HepG2 (cell line): ENCODE measurements around the gene DTNB. TPM values are rescaled to one million over a fixed set of nuclear protein-coding genes. Genes with fewer than 3 reads are reported as not detected.

Source experiments
- ATAC-seq: fragments of 200-7000 bp; cut with Tn5 transposase; 3 replicates; pipeline ENCODE4 v1.9.1; 2020; ENCODE audit warnings: mild to moderate bottlenecking, moderate library complexity
- BruUV-seq: library from RNA; stranded (reverse); fragments of 400-500 nt; replicated peaks from 2 replicates; lab custom pipeline; 2021; lab: Mats Ljungman, UMichigan
- CTCF ChIA-PET: fragments of 300-600 bp; formaldehyde crosslinking; extraction: SDS; loops from one replicate; lab custom pipeline; 2021; ENCODE audit warnings: low total read pairs, inconsistent platforms, low intra/inter-chr PET ratio; lab: Yijun Ruan, JAX
- POLR2A ChIA-PET: fragments of 350-600 bp; sonication (Branson Sonifier 250); formaldehyde crosslinking; loops from one replicate; lab custom pipeline; 2020; ENCODE audit warnings: antibody characterized with exemption, inconsistent platforms; lab: Yijun Ruan, JAX
- DNase-seq: peaks from one replicate; pipeline ENCODE4 v3.0.0-alpha.2; 2015; ENCODE audit warnings: low spot score
- FAIRE-seq: peaks from 3 replicates; lab custom pipeline; 2011; peaks lifted over from hg19 to GRCh38; lab: Jason Lieb, UNC
- H2AFZ ChIP-seq: one replicate; pipeline ENCODE4 v1.6.1; 2011; ENCODE audit warnings: low read length, inconsistent platforms
- H3K27ac ChIP-seq: fragments of 300-600 bp; 3 replicates; pipeline ENCODE4 v1.8.0; 2011; ENCODE audit warnings: mixed run types, mild to moderate bottlenecking, mixed read lengths, low read length, inconsistent platforms; ENCODE audit not compliant: insufficient read depth; ENCODE audit errors: extremely low read length
- H3K27me3 ChIP-seq, 2 experiments: fragments of 200-600 bp in 1 of 2; 2 replicates in 1 of 2; 3 replicates in 1 of 2; pipeline versions ENCODE4 v1.6.0 to v1.8.0; 2011; ENCODE audit warnings: low read length in 2 of 2, mild to moderate bottlenecking in 2 of 2, moderate library complexity in 2 of 2, inconsistent platforms in 1 of 2; ENCODE audit not compliant: insufficient read depth in 2 of 2, control insufficient read depth in 1 of 2
- H3K36me3 ChIP-seq, 2 experiments: fragments of 200-600 bp in 1 of 2; replicated peaks in 1 of 2; 2 replicates in 1 of 2; 3 replicates in 1 of 2; pipeline versions ENCODE4 v1.5.1 to v1.8.0; 2011; ENCODE audit warnings: low read length in 2 of 2, inconsistent platforms in 1 of 2; ENCODE audit not compliant: insufficient read depth in 2 of 2, control insufficient read depth in 1 of 2
- H3K4me1 ChIP-seq: 2 replicates; pipeline ENCODE4 v1.5.1; 2012; ENCODE audit warnings: low read length, inconsistent platforms; ENCODE audit not compliant: insufficient read depth
- H3K4me2 ChIP-seq: 2 replicates; pipeline ENCODE4 v1.6.0; 2011; ENCODE audit warnings: low read depth, low read length, inconsistent platforms
- H3K4me3 ChIP-seq, 3 experiments: fragments of 200-600 bp in 1 of 3; sonication (generic), shearing (Covaris generic) in 1 of 3; replicated peaks in 1 of 3; 2 replicates each; pipeline ENCODE4 v1.5.1; 2011 to 2016; ENCODE audit warnings: low read length in 3 of 3, inconsistent platforms in 2 of 3, low read depth in 2 of 3, mild to moderate bottlenecking in 2 of 3, control low read depth in 1 of 3, mixed read lengths in 1 of 3; ENCODE audit not compliant: insufficient read depth in 1 of 3
- H3K79me2 ChIP-seq: one replicate; pipeline ENCODE4 v1.6.1; 2011; ENCODE audit warnings: low read length, inconsistent platforms; ENCODE audit not compliant: insufficient read depth
- H3K9ac ChIP-seq: 2 replicates; pipeline ENCODE4 v1.6.0; 2011; ENCODE audit warnings: mild to moderate bottlenecking, low read depth, low read length, inconsistent platforms; ENCODE audit not compliant: insufficient read depth
- H3K9me3 ChIP-seq: 2 replicates; pipeline ENCODE4 v1.5.1; 2012; ENCODE audit warnings: mild to moderate bottlenecking, low read length
- H4K20me1 ChIP-seq: 2 replicates; pipeline ENCODE4 v1.6.0; 2011; ENCODE audit warnings: inconsistent platforms, mild to moderate bottlenecking, low read length, moderate library complexity; ENCODE audit not compliant: insufficient read depth
- ARHGAP35 ChIP-seq: sonication (generic); formaldehyde crosslinking; IDR thresholded peaks from 2 replicates; pipeline ENCODE4 v1.9.0; 2022; ENCODE audit warnings: mild to moderate bottlenecking, inconsistent platforms, moderate library complexity, missing genetic modification reagents, borderline replicate concordance
- ARID2 ChIP-seq: sonication (generic); formaldehyde crosslinking; IDR thresholded peaks from 2 replicates; pipeline ENCODE4 v1.8.1; 2022; ENCODE audit warnings: mild to moderate bottlenecking, missing genetic modification reagents, borderline replicate concordance
- ATF7 ChIP-seq, 2 experiments: fragments of 450-650 bp in 1 of 2; sonication (generic) in 1 of 2; formaldehyde crosslinking in 1 of 2; IDR thresholded peaks; 2 replicates each; pipeline versions ENCODE4 v1.4.0 to v1.6.1; 2016 to 2020; ENCODE audit warnings: antibody characterized with exemption in 1 of 2, mild to moderate bottlenecking in 1 of 2, missing genetic modification reagents in 1 of 2
- CBX1 ChIP-seq: IDR thresholded peaks from one replicate; pipeline ENCODE4 v1.6.1; 2016; ENCODE audit warnings: antibody characterized with exemption, low read depth
- FOXA1 ChIP-seq, 2 experiments: fragments of 450-650 bp in 1 of 2; sonication (generic) in 1 of 2; formaldehyde crosslinking in 1 of 2; IDR thresholded peaks; 2 replicates each; pipeline versions ENCODE4 v1.4.0 to v1.6.1; 2016 to 2020; ENCODE audit warnings: missing genetic modification reagents in 1 of 2
- KAT7 ChIP-seq: IDR thresholded peaks from 2 replicates; pipeline ENCODE4 v1.6.1; 2018; ENCODE audit warnings: borderline replicate concordance, missing compliant biosample characterization
- MXI1 ChIP-seq: IDR thresholded peaks from 3 replicates; pipeline ENCODE4 v1.6.1; 2012; ENCODE audit warnings: low read depth, low read length, inconsistent platforms, borderline replicate concordance
- MYNN ChIP-seq: sonication (generic); formaldehyde crosslinking; IDR thresholded peaks from 2 replicates; pipeline ENCODE4 v1.4.0; 2020; ENCODE audit warnings: mild to moderate bottlenecking, low read depth, missing genetic modification reagents
- ONECUT2 ChIP-seq: sonication (generic); formaldehyde crosslinking; IDR thresholded peaks from 2 replicates; pipeline ENCODE4 v1.4.0; 2020; ENCODE audit warnings: missing genetic modification reagents
- POLR2A ChIP-seq, 2 experiments: IDR thresholded peaks; 2 replicates each; pipeline ENCODE4 v1.6.1; 2011; ENCODE audit warnings: low read depth in 2 of 2, low read length in 2 of 2, mild to moderate bottlenecking in 1 of 2, moderate library complexity in 1 of 2; ENCODE audit not compliant: insufficient read depth in 1 of 2
- SP4 ChIP-seq: sonication (generic); formaldehyde crosslinking; IDR thresholded peaks from 2 replicates; pipeline ENCODE4 v1.8.1; 2023; ENCODE audit warnings: mild to moderate bottlenecking, missing genetic modification reagents
- ZBTB38 ChIP-seq: sonication (generic); formaldehyde crosslinking; IDR thresholded peaks from 2 replicates; pipeline ENCODE4 v1.5.1; 2020; ENCODE audit warnings: mild to moderate bottlenecking, missing genetic modification reagents
- ZBTB8A ChIP-seq: sonication (generic); formaldehyde crosslinking; IDR thresholded peaks from 2 replicates; pipeline ENCODE4 v1.4.0; 2020; ENCODE audit warnings: mild to moderate bottlenecking, low read depth, missing genetic modification reagents, borderline replicate concordance
- ZNF10 ChIP-seq: sonication (generic); formaldehyde crosslinking; IDR thresholded peaks from 2 replicates; pipeline ENCODE4 v1.4.0; 2020; ENCODE audit warnings: mild to moderate bottlenecking, low read depth, missing genetic modification reagents, borderline replicate concordance
- ZNF251 ChIP-seq: sonication (generic); formaldehyde crosslinking; IDR thresholded peaks from 2 replicates; pipeline ENCODE4 v1.9.0; 2021; ENCODE audit warnings: mild to moderate bottlenecking, missing genetic modification reagents
- ZNF337 ChIP-seq: sonication (generic); formaldehyde crosslinking; IDR thresholded peaks from 2 replicates; pipeline ENCODE4 v1.5.1; 2020; ENCODE audit warnings: missing genetic modification reagents, low read depth, mild to moderate bottlenecking, borderline replicate concordance
- WGBS: methylation state at CpG from one replicate; pipeline ENCODE4 v1.1.6; 2017; ENCODE audit warnings: low lambda C conversion rate; 5-methylcytosine and 5-hydroxymethylcytosine counted together
- in situ Hi-C: cut with HindIII; loops from 2 replicates; pipeline ENCODE4 v1.10.0; 2017; ENCODE audit warnings: low pct_unique_long_range_greater_than_20kb; ENCODE audit not compliant: extremely low pct_ligation_motif_present
- intact Hi-C: fragments of 100-400 bp; cut with micrococcal nuclease; formaldehyde crosslinking; loops from one replicate; pipeline ENCODE4 v1.10.0; 2022; ENCODE audit not compliant: unreplicated experiment
- polyA plus RNA-seq, 8 experiments: library from polyadenylated mRNA; depleted of rRNA in 3 of 8; stranded (reverse) in 7 of 8; unstranded in 1 of 8; fragments of >200 nt; fragmentation: Illumina TruSeq in 4 of 8; extraction: Trizol in 4 of 8; gene quantifications; 2 replicates each; pipeline versions ENCODE4 v1.2.1 to v1.2.3, GENCODE V29; 2011 to 2016; ENCODE audit warnings: low read depth in 4 of 8, missing spikeins in 1 of 8, mixed read lengths in 1 of 8; ENCODE audit not compliant: insufficient read depth in 1 of 8
- total RNA-seq, 5 experiments: library from RNA; depleted of rRNA; stranded (reverse); fragments of >200 nt; fragmentation: Illumina TruSeq; extraction: Trizol; gene quantifications; 2 replicates each; pipeline ENCODE4 v1.2.3, GENCODE V29; 2016; ENCODE audit warnings: low read depth in 1 of 5
- TF ChIP-seq, protein P1 (sequence below), 2 experiments: sonication (generic) in 1 of 2; formaldehyde crosslinking in 1 of 2; IDR thresholded peaks; 2 replicates each; pipeline versions ENCODE4 v1.4.0 to v1.6.1; 2018 to 2020; ENCODE audit warnings: missing genetic modification reagents in 2 of 2, borderline replicate concordance in 1 of 2, low read depth in 1 of 2, mild to moderate bottlenecking in 1 of 2, missing biosample characterization in 1 of 2
- TF ChIP-seq, protein P2 (sequence below): sonication (generic); formaldehyde crosslinking; IDR thresholded peaks from 2 replicates; pipeline ENCODE4 v1.4.0; 2020; ENCODE audit warnings: missing genetic modification reagents
- TF ChIP-seq, protein P3 (sequence below): sonication (generic); formaldehyde crosslinking; IDR thresholded peaks from 2 replicates; pipeline ENCODE4 v1.4.0; 2020; ENCODE audit warnings: low read depth, mild to moderate bottlenecking, missing genetic modification reagents
- TF ChIP-seq, protein P4 (sequence below): sonication (generic); formaldehyde crosslinking; conservative IDR thresholded peaks from 2 replicates; pipeline ENCODE4 v1.4.0; 2020; ENCODE audit warnings: missing genetic modification reagents

DTNB gene
- total and polyA plus RNA-seq, 2 of the 13 experiments (the other 11 are each of a cell fraction or from before 2014, with no cell fraction given): 14.4 to 23.9 TPM

DNA sequence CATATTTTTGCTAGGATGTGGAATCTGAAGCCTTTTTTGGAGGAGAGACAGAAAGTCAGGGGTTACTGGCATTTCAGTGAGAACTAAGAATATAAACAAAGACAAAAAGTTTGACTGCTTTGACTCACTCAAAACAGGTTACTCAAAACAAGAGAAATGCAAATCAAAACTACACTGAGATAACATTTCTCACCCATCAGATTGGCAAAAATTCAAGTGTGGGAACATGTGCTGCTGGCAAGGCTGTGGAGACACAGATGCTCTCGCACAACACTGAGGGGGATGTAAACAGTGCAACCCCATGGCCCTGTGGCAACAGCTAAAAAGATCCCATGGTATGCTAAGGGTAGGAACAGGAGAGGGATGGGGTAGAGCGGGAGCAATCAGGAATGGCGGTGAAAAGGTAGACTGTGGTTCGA, 86.6 kb downstream of the DTNB start:
- no peaks in the 10 kb centered on the region for H3K4me1 ChIP-seq
- TF ChIP-seq, protein P1, sequence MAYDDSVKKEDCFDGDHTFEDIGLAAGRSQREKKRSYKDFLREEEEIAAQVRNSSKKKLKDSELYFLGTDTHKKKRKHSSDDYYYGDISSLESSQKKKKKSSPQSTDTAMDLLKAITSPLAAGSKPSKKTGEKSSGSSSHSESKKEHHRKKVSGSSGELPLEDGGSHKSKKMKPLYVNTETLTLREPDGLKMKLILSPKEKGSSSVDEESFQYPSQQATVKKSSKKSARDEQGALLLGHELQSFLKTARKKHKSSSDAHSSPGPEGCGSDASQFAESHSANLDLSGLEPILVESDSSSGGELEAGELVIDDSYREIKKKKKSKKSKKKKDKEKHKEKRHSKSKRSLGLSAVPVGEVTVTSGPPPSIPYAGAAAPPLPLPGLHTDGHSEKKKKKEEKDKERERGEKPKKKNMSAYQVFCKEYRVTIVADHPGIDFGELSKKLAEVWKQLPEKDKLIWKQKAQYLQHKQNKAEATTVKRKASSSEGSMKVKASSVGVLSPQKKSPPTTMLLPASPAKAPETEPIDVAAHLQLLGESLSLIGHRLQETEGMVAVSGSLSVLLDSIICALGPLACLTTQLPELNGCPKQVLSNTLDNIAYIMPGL (CRISPR knock-in tag; IDR thresholded peaks at IDR 0.05; ENCODE audit: borderline replicate concordance in 1 of 2, low read depth in 1 of 2): no peak
- TF ChIP-seq ZNF337 (CRISPR knock-in tag) (no peak), ZNF251 (CRISPR knock-in tag) (no peak), ARHGAP35 (CRISPR knock-in tag) (no peak), KAT7 (no peak), MXI1 (no peak), ONECUT2 (CRISPR knock-in tag) (no peak), ZBTB38 (CRISPR knock-in tag) (no peak), SP4 (CRISPR knock-in tag) (no peak), ATF7 (IDR thresholded peaks at IDR 0.05) (no peak), ATF7 (CRISPR knock-in tag; IDR thresholded peaks at IDR 0.05) (no peak), MYNN (no peak), ZNF10 (CRISPR knock-in tag) (no peak), POLR2A (IDR thresholded peaks at IDR 0.05; ENCODE audit: insufficient read depth in 1 of 2, low read depth in 2 of 2, low read length in 2 of 2) (no peak), CBX1 (no peak), ZBTB8A (CRISPR knock-in tag) (no peak), FOXA1 (IDR thresholded peaks at IDR 0.05) (no peak), FOXA1 (CRISPR knock-in tag; IDR thresholded peaks at IDR 0.05) (no peak), ARID2 (no peak)
- TF ChIP-seq, protein P2, sequence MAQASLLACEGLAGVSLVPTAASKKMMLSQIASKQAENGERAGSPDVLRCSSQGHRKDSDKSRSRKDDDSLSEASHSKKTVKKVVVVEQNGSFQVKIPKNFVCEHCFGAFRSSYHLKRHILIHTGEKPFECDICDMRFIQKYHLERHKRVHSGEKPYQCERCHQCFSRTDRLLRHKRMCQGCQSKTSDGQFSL (CRISPR knock-in tag): no peak
- TF ChIP-seq, protein P3, sequence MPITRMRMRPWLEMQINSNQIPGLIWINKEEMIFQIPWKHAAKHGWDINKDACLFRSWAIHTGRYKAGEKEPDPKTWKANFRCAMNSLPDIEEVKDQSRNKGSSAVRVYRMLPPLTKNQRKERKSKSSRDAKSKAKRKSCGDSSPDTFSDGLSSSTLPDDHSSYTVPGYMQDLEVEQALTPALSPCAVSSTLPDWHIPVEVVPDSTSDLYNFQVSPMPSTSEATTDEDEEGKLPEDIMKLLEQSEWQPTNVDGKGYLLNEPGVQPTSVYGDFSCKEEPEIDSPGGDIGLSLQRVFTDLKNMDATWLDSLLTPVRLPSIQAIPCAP (CRISPR knock-in tag): no peak
- TF ChIP-seq, protein P4, sequence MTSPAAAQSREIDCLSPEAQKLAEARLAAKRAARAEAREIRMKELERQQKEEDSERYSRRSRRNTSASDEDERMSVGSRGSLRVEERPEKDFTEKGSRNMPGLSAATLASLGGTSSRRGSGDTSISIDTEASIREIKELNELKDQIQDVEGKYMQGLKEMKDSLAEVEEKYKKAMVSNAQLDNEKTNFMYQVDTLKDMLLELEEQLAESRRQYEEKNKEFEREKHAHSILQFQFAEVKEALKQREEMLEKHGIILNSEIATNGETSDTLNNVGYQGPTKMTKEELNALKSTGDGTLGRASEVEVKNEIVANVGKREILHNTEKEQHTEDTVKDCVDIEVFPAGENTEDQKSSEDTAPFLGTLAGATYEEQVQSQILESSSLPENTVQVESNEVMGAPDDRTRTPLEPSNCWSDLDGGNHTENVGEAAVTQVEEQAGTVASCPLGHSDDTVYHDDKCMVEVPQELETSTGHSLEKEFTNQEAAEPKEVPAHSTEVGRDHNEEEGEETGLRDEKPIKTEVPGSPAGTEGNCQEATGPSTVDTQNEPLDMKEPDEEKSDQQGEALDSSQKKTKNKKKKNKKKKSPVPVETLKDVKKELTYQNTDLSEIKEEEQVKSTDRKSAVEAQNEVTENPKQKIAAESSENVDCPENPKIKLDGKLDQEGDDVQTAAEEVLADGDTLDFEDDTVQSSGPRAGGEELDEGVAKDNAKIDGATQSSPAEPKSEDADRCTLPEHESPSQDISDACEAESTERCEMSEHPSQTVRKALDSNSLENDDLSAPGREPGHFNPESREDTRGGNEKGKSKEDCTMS (CRISPR knock-in tag): no peak
- H3K9me3 ChIP-seq: no peaks in the 10 kb centered on the region
- no peaks in the 10 kb centered on the region for H3K27me3 ChIP-seq
- ChIA-PET CTCF (no interaction called here), POLR2A (no interaction called here)
- WGBS: 97% methylated on average over 4 of the region's 4 CpGs
- BruUV-seq: no TSS peak
- ATAC-seq (no peak; the same call in 2 of the 3 replicates), FAIRE-seq (no peak), DNase-seq (no peak)
- no peaks in the 10 kb centered on the region for H3K36me3 ChIP-seq
- in situ Hi-C loops (no loop called here), intact Hi-C loops (no loop called here)
- no peak overlapping the region for H3K4me2 ChIP-seq
- H3K4me3 ChIP-seq: no peak overlapping the region
- no peaks in the 10 kb centered on the region for H3K79me2 ChIP-seq
- H3K9ac ChIP-seq: no peak overlapping the region
- no peak overlapping the region for H2AFZ ChIP-seq
- no peaks in the 10 kb centered on the region for H4K20me1 ChIP-seq
- no peak overlapping the region for H3K27ac ChIP-seq
